Endometrium (tissue), 2 donors: ENCODE data around the gene HS3ST3B1.
A peak's percentile ranks its signal among the peaks of the same experiment; 100 is the strongest.

Source experiments
- FAIRE-seq: peaks from 2 replicates; lab custom pipeline; 2012; peaks lifted over from hg19 to GRCh38; lab: Jason Lieb, UNC
- donor health status: control.
- donor health status: control.

HS3ST3B1 gene

DNA sequence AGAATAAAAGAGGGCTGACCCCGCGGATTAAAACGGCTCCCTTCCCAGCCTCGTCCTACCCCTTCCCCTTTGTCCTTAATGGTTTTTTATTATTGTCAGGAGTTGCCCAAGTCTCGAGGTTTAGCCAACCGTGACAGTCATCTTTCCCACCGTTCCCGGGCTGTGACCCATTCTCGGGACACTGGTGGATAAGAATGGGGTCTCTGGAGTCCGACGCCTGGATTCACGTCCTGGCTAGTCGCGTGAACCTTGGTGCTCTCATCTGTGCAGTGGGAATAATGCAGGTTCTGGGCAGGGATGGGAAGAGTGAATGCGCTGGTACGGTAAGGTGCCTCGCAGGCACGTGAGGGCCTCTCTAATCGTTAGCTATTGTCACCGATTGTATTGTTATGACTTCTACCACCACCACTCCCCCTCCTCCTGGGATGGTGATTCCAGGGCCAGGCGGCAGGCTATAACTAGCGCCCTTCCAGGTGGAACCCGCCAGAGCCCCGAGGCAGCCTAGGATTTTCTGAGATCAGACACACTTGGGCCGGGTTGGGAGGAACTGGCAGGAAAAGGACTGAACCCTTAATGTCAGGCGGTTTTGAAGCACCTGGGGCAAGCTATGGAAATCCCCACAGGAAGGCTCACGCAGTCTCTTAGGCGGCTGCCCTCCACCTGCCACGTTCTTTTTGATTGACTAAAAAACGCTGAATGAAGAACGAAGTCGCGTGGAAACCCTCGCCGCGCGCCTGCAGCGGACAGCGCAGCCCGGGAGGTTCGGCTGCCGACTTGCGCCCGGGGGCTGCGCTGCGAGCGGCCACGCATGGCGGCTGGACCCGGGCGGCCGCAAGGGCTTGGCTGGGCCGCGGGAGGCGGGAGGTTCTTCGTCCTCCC, 2.7 kb downstream of the HS3ST3B1 start:
- FAIRE-seq = no peak

DNA sequence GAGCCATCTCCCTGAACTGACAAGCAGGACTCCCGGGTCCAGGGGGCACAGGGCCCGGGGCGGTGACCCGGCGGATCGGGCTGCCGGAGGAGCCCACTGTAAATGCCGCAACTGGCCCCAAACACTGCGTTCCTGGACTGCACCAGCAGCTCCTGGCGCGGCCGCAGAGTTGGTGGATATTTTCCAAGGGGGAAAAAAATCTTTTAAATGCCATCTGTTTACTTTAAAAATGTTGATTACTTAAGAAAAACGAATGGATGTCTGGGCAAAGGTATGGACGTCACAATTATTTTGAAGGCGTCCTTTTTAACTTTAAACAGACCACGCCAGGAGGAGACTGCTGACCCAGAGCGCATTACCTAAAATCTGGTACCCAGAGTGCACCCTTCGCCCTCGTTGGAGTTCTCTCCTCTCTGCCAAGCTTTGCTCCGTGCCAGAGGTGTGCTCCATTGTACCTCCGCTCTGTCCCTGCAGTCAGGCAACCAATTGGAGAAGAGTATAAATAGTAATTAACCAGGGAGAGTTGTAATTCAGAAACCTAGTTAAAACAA, 3.4 kb downstream of the HS3ST3B1 start:
- no peak for FAIRE-seq

GRCh38 chr17:14304773-14305517, 4.1 kb downstream of the HS3ST3B1 start:
- no peak for FAIRE-seq

- no peak for FAIRE-seq
These were observed 5.1 kb downstream of the HS3ST3B1 start for GRCh38 chr17:14305785-14306496.

- FAIRE-seq = no peak
These were observed 5.7 kb downstream of the HS3ST3B1 start for GRCh38 chr17:14306596-14306995.

DNA sequence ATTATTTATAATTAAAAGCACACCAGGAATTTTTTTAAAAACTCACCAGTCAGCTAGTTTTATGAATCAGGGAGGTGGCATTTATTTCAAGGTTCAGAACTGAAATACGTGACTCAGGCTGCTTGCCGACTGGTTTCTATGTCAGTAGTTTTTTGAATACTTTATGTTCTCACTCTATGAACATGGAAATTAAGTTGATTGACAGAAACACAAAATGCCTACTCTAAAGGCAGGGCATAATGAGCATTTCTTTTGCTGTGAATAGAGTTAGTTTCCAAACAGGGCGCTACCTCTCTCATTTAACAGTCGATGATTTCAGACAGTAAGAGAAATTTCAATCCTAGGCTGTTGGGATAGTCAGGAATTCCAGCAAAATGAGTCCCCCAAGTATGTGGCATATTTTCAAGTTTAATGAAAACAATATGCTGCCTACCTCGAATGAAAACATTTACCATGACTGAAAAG, 6.7 kb downstream of the HS3ST3B1 start:
- no peak for FAIRE-seq

DNA sequence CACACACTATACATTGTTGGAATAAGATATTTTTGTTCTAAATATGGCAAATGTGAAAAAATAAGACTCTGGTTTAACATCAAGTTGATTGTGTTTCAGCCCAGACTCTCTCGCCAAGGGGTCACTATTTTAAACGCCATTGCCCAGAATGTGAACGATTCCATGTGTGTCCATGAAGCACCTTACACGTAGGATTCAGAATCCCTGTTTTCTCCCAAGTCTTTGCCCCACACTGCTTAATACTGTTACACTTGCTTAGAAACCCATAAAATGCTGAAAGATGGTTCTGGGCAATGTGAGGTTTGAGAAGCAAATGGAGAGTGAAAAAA, 7.7 kb downstream of the HS3ST3B1 start:
- no peak for FAIRE-seq

- FAIRE-seq = peak; percentile 45
These were observed 8.3 kb downstream of the HS3ST3B1 start for GRCh38 chr17:14308965-14309879.

GRCh38 chr17:14310101-14310500, 9.2 kb downstream of the HS3ST3B1 start:
- FAIRE-seq = no peak

GRCh38 chr17:14310605-14311004, 9.7 kb downstream of the HS3ST3B1 start:
- no peak for FAIRE-seq

DNA sequence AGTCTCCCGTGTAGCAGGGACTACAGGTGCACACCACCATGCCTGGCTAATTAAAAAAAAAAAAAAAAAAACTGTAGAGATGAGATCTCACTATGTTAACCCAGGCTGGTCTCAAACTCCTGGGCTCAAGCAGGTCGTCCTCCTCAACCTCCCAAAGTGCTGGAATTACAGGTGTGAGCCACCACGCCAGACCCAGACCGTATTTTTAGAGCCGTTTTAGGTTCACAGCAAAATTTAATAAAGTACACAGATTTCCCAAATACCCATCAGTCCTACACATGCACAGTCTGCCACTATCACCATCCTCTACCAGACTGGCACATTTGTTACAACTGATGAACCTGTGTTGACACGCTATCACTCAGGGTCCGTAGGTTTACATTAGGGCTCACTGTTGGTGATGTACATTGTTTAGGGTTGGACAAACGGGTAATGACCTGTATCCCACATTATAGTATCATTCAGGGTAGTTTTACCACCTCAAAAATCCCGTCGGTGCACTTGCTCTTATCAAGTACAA, 10.4 kb downstream of the HS3ST3B1 start:
- FAIRE-seq = no peak

- no peak for FAIRE-seq
These were observed 11.1 kb downstream of the HS3ST3B1 start for GRCh38 chr17:14311981-14312380.

- no peak for FAIRE-seq
These were observed 11.6 kb downstream of the HS3ST3B1 start for GRCh38 chr17:14312522-14312921.

DNA sequence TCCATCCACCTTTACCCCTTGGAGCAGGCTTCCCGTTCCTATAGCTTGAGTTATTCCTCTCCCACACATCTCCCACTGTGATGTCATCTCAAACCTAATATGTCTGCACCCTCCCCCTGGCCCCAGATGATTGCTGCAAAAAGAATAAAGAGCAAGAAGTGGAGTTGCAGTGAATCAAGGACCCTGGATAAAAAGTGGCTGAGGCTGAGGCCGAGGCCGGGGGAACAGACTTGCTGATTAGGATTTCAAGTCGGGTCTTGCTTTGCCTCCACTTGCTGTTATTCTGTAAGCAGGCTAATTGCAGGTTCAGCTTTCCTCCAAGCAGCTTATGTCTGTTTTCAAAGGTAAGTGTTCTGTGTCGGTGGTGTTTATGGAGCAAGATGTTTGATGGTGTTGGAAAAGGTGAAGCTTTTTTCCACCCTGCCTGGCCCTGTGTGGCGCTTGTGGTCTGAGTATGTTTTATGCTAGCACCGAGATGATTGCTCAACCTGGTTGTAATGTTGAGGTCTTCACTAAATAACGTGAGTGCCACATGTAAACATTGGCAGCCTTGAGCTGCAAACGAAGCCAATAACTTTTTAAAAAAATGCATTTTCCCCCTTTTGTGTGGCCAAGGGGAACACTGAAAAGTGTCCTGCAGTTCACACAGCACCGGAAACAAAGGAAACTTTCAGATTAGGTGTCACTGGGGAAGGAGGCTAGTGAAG, 15.4 kb downstream of the HS3ST3B1 start:
- FAIRE-seq = no peak

GRCh38 chr17:14317383-14317782, 16.5 kb downstream of the HS3ST3B1 start:
- FAIRE-seq = no peak

- FAIRE-seq = no peak
These were observed 17.4 kb downstream of the HS3ST3B1 start for GRCh38 chr17:14318109-14318917.

GRCh38 chr17:14318918-14319205, 18.0 kb downstream of the HS3ST3B1 start:
- FAIRE-seq = no peak

- no peak for FAIRE-seq
These were observed 19.2 kb downstream of the HS3ST3B1 start for GRCh38 chr17:14320098-14320497.

GRCh38 chr17:14320734-14321475, 20.0 kb downstream of the HS3ST3B1 start:
- FAIRE-seq = no peak
